VCaP (cell line): ENCODE results near the gene ALG6.
"Not testable (repeated sequence)": the region's sequence is repeated elsewhere in the genome, so short reads cannot be mapped to it uniquely, and the experiment has no call there.

Source experiments
- H3K27ac ChIP-seq: fragments of 450-650 bp; 2 replicates; pipeline ENCODE4 v1.5.1; 2017
- TF ChIP-seq, protein P1 (sequence below): fragments of 450-650 bp; conservative IDR thresholded peaks from 2 replicates; pipeline ENCODE4 v1.5.1; 2017; ENCODE audit warnings: mild to moderate bottlenecking, moderate library complexity

The ALG6 gene

GRCh38 chr1:63453232-63453631, 85.8 kb downstream of the ALG6 start:
- TF ChIP-seq, protein P1, sequence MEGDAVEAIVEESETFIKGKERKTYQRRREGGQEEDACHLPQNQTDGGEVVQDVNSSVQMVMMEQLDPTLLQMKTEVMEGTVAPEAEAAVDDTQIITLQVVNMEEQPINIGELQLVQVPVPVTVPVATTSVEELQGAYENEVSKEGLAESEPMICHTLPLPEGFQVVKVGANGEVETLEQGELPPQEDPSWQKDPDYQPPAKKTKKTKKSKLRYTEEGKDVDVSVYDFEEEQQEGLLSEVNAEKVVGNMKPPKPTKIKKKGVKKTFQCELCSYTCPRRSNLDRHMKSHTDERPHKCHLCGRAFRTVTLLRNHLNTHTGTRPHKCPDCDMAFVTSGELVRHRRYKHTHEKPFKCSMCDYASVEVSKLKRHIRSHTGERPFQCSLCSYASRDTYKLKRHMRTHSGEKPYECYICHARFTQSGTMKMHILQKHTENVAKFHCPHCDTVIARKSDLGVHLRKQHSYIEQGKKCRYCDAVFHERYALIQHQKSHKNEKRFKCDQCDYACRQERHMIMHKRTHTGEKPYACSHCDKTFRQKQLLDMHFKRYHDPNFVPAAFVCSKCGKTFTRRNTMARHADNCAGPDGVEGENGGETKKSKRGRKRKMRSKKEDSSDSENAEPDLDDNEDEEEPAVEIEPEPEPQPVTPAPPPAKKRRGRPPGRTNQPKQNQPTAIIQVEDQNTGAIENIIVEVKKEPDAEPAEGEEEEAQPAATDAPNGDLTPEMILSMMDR = no peak
- H3K27ac ChIP-seq = no peak overlapping the region

DNA sequence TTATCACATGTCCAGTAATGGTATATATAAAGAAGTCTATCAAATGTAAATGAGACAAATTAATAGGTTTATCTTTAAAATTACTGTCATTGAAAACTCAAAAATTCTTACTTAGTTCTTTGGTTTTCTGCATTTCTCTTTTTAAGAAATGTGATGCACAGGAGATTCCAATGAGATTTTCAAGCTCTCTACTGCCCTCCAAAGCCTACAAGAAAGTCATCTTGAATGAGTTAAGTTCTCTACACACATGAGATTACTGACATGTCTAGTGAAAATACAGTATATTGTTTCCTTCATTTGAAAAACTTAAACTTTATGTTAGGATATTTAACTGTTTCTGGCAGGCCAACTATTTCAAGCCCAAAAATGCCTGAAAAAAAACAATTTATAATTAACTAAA, 86.8 kb downstream of the ALG6 start:
- no peak overlapping the region for H3K27ac ChIP-seq
- TF ChIP-seq, protein P1 = peak; percentile 66

DNA sequence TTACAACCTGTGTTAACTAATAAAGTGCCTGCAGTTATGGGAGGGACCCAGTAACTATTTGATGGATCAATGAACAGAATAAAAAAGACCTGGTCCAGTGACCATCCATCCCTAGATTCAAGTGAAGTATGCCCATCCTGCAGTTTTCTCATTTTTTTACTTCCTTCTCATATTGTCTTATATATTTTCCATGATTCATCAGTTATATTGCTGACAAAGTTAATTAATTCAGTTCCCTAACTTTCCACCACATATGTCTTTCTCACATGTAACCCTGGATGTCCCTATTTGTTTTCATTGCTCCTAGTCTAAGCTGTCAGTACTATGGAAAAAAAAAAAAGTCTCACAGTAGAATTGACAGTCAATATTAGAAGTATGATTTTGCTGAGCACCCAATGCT, 91.3 kb downstream of the ALG6 start:
- TF ChIP-seq, protein P1 = no peak
- no peak overlapping the region for H3K27ac ChIP-seq

- TF ChIP-seq, protein P1 = no peak
Measured at GRCh38 chr1:63461661-63462230, 94.3 kb downstream of the ALG6 start.

GRCh38 chr1:63463248-63463647, 95.8 kb downstream of the ALG6 start:
- no peak overlapping the region for H3K27ac ChIP-seq
- TF ChIP-seq, protein P1 = no peak

More at GRCh38 chr1:63461661-63462230, 94.3 kb downstream of the ALG6 start:
- no peak overlapping the region for H3K27ac ChIP-seq

GRCh38 chr1:63466181-63466580, 98.8 kb downstream of the ALG6 start:
- TF ChIP-seq, protein P1 = no peak
- H3K27ac ChIP-seq = no peak overlapping the region

GRCh38 chr1:63466759-63467158, 99.3 kb downstream of the ALG6 start:
- H3K27ac ChIP-seq = no peak overlapping the region
- TF ChIP-seq, protein P1 = no peak; the same call in 1 of the 2 replicates

DNA sequence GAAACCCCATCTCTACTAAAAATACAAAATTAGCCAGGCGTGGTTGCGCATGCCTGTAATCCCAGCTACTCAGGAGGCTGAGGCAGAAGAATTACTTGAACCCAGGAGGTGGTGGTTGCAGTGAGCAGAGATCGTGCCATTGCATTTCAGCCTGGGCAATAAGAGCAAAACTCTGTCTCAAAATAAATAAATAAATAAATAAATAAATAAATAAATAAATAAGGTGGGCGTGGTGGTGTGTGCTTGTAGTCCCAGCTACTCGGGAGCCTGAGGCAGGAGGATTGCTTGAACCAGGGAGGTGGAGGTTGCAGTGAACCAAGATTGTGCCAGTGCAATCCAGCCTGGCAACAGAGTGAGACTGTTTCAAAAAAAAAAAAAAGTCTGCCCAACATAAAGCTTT, 101.3 kb downstream of the ALG6 start:
- not testable (repeated sequence) for H3K27ac ChIP-seq
